GM19025 (cell line): ENCODE measurements around the gene GPD1L.
"Not testable (repeated sequence)": the region's sequence is repeated elsewhere in the genome, so short reads cannot be mapped to it uniquely, and the experiment has no call there.

ENCODE experiments used
- ATAC-seq: cut with Tn5 transposase; IDR thresholded peaks from one replicate; pipeline ENCODE4 v1.9.1; 2021; ENCODE audit warnings: mild to moderate bottlenecking, low read depth, moderate library complexity; ENCODE audit not compliant: unreplicated experiment

GPD1L gene

DNA sequence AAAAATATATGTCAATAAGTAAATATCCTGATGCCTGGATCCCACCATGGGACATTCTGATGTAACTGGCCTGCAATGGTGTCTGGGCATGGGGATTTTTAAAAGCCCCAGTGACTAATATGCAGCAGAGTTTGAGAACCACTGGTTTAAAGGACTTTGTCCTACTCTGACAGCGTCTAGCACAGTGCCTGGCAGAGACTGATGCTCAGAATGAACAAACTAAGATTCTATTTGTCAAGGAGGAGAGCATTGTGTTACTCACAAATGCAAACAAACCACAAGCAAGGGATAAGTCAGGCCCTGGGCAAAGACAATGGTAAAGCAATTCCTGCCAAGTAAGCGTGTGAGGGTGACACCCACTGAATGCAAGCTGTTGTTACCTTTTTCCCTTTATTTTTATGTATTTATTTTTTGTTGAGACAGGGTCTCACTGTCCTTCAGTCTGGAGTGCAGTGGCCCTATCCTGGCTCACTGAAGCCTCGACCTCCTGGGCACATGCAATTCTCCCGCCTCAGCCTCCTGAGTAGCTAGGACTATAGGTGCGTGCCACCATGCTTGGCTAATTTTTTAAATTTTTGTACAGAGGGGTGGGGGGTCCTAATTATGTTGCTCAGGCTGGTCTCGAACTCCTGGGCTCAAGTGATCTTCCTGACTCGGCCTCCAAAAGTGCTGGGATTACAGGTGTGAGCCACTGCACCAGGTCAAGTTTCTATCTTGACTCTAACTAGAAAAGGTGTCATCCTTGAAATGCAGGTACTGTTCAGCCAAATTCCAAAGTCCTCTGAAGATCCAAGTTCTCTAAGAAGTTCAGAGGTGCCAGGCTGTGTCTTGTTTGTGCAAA lies 909 bp upstream of the GPD1L start:
- no peak for ATAC-seq

DNA sequence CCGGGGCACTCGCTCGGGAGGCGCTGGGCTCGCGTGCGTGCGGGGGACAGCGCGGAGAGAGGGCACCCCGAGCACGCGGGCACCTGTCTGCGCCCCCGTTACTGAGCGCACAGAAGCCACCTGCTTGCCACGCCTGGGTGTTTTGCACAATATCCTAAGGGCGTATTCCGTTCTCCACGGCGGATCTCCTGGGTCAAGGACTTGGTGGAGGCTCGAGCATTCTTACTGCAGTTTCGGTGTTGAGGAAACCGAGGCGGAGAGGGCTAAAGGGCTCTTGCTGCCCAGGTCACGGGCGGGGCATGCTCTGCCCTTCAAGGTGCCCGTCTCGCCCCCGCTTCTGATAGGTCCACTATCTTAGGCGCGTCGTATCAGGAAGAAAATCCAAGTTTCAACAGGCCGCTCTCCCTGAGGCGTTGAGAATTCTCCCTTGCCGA lies 526 bp downstream of the GPD1L start:
- ATAC-seq = no peak

DNA sequence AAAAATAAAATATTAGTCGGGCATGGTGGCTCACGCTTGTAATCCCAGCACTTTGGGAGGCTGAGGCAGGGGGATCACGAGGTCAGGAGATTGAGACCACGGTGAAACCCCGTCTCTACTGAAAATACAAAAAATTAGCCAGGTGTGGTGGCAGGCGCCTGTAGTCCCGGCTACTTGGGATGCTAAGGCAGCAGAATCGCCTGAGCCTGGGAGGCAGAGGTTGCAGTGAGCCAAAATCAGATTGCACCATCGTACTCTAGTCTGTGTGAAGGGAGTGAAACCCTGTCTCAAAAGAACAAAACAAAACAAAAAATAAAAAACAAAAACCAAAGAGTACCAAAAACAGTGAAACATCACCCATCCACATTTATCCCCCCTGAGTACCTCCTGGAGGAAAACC lies 1.8 kb downstream of the GPD1L start:
- not testable (repeated sequence) for ATAC-seq

DNA sequence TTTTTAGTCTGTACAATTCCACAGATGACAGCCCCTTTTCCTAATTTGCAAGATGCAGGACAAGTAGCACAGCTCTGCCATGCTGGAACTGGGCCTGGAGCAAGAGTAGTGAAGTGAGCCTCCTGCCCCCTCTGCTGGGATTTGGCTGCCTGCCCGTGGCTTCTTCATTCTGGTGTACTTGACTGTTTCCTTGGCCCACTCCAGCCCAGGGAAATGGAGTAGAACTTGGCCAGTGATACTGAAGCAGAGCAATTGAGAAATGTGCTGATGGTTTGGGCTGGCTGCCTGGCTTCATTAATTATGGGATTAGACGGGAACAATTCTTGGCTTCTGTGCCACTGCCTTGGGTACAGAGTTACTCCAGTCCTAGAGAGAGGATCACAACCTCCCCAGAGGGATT lies 2.8 kb downstream of the GPD1L start:
- no peak for ATAC-seq

DNA sequence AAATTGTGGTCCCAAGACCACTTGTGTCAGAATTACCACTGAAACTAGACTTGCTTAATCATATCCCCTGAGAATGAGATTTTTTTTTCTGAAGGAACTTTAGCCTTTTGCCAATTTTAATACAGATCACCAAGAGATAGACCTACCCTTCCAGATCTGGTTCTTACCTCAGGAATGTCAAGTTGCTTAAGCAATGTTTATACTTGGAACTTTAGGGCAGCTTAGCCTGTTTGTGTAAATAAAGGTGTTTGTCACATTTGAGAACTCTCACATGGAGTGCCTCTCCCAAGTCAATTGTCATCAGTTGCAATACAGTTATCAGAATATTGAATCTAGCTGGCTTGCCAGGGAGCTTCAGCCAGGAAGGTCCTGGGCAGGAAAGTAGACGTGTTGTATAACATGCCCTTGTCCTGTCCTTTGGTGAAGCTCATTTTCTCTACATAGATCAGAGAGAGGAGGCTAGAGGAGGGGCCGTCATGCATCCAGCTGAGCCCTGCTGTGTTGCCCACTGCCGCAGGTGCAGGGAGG lies 3.9 kb downstream of the GPD1L start:
- no peak for ATAC-seq

DNA sequence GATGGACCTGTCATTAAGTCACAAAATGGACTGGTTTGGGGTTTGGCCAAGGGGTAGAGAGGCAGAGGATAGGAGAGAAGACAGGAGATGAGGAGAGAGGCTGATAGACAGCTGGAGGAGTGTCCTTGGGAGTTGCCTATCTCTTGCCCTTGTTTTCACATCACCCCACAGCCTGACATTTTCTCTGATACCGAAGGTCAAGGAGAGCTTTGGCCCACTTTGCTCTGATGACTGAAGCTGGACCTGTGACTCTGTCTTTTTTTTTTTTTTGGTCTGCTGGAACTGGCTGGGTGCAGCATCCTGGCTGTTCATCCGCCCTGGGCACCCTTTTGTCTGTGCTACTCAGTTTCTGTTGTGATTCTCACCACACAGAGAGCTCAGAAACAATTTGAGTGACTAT lies 5.1 kb downstream of the GPD1L start:
- ATAC-seq = no peak

DNA sequence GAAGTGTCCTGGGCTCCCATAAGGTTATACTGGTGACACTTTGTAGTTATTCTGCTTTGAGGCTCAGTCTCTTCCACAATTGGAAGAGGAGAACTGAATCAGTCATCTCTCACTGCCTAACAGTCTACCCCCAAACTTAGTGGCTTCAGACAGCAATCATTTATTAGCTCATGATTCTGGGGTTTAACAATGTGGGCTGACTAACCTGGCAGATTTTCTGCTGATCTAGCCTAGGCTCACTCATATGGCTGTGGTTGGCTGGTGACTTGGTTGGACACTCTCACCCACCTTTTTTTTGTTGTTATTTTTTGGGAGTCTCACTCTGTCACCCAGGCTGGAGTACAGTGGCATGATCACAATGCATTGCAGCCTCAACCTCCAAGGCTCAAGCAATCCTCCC lies 7.1 kb downstream of the GPD1L start:
- ATAC-seq = no peak

DNA sequence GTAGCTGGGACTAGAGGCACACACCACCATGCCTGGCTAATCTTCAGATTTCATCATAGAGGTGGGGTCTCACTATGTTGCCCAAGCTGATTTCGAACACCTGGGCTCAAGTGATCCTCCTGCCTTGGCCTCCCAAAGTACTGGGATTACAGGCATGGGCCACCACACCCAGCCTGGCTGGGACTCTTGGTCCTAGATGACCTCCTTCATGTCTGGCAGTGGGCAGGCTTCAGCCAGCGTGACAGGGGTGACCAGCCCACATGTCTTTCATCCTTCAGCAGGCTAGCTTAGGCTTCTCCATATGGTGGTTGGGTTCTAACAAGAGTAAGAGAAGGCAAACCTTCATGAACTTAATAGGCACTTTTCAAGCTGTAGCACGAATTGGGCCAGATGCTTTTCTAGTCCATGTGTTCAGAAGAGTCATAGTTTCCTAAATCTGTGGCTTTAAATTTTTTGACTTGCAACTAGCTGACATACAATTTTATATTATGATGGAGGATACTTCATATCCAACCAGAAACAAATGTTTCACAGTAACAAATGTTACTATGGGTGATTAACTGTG lies 7.6 kb downstream of the GPD1L start:
- ATAC-seq = no peak

DNA sequence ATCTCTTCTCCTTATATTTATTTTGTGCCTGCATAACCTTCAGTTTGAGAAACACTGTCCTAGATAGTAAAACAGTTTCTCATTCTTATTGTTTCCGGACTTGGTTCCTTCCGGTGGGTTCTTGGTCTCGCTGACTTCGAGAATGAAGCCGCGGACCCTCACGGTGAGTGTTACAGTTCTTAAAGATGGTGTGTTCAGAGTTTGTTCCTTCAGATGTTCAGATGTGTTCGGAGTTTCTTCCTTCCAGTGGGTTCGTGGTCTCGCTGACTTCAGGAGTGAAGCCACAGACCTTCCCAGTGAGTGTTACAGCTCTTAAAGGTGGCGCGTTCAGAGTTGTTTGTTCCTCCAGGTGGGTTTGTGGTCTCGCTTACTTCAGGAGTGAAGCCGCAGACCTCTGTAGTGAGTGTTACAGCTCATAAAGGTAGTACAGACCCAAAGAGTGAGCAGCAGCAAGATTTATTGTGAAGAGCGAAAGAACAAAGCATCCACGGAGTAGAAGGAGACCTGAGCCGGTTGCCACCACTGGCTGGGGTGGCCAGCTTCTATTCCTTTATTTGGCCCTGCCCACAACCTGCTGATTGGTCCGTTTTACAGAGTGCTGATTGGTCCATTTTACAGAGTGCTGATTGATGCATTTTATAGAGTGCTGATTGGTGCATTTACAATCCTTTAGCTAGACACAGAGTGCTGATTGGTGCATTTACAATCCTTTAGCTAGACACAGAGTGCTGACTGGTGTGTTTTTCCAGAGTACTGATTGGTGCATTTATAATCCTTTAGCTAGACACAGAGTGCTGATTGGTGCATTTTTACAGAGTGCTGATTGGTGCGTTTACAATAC lies 8.3 kb downstream of the GPD1L start:
- ATAC-seq = not testable (repeated sequence)

DNA sequence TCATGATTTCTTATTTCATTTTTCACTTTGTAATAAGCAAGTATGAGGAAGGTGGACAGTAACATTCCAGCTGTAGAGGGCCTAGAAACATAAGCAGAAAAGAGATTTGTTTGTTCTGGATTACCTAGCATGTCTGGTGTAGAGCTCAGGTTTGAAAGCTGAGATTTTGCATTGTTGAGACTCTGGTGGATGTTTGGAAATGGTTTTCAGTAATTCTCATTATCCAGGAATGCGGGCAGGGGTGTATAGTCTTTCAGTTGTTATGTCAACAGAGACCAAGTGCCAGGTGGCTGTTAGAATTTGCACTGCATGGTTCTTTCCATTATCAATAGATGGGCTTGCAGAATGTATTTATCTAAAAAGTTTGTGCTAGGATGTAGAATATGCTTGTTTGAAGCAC lies 10.9 kb downstream of the GPD1L start:
- no peak for ATAC-seq

DNA sequence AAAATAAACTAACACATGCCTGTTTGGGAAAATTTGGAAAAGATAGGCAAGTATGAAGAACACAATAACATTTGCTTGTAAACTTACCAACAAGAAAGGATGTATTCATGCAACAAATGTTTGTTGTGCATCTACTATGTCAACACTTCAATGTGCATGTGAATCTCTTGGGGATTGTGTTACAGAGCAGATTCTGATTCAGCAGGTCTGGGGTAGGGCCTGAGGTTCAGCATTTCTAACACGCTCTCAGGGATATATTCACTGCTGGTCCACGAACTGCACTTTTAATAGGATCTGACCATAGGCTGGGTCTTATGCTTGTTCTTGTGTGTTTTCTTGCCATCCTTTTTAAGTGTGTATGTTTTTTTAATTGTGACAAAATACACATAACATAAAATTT lies 11.8 kb downstream of the GPD1L start:
- ATAC-seq = no peak

DNA sequence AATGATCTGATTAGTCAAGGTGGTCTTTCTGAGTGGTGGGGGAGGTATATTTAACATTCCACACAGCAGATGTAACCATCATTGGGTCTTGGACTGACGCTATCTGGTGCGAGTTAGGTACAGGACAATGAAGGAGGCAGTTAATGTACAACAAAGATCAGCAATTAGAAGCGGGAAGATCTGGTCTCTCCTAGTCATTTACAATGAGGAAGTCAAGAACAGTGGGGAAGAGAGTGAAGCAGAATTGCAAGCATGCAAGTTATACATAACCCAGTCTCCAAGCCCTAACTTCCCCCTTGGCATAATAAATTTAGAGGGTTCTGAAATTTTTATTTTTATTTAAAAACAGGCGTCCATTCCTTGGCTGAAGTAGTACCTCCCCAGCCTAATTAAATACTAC lies 14.1 kb downstream of the GPD1L start:
- ATAC-seq = no peak

DNA sequence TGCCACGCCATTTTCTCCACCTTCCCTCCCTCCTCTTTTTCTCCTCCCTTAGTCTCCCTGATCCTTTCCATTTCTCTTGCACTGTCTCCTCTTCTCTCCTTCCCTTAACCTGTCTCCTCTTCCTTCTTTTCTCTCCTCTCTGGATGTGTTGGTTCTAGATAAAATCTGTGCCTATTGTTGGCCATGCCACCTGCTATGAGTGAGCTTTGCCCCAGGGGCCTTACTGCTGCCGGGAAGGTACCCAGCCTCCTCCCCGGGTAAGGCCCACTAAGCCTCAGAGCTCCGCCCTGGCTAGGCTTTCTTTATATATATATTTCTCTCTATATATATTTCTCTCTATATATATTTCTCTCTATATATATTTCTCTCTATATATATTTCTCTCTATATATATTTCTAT lies 14.7 kb downstream of the GPD1L start:
- no peak for ATAC-seq

DNA sequence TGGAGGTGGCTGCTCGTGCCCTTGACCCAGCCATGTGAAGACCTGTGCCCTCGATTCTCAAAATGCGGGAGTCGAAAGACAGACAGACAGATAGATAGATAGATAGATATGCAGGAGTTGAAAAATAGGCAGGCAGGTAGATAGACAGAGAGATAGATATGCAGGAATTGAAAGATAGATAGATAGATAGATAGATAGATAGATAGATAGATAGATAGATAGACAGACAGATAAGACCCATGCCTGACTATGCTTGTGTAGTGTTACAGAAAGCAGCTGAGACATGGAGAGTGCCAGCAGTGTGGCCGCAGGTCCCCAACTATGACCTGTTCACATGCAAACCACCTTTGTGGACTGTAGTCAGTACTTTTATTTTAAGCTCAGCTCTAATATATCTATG lies 17.2 kb downstream of the GPD1L start:
- no peak for ATAC-seq

DNA sequence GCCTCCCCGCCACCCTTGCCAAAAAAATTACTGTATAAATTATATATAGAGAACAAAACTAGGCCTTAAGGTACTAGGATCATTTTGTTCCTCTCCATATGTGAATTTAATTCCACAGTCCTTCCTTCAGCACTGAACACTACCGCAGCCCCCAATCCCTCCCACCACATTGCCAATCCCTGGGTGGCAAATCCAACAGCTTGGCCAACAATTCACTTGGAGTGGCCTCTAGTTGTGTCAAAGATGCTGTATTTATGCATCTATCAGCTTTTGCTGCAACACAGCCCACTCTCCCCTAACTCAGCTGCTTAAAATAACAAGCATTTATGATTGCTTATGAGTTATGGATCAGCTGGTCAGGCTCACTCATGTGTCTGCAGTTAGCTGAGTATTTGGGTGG lies 18.6 kb downstream of the GPD1L start:
- no peak for ATAC-seq

DNA sequence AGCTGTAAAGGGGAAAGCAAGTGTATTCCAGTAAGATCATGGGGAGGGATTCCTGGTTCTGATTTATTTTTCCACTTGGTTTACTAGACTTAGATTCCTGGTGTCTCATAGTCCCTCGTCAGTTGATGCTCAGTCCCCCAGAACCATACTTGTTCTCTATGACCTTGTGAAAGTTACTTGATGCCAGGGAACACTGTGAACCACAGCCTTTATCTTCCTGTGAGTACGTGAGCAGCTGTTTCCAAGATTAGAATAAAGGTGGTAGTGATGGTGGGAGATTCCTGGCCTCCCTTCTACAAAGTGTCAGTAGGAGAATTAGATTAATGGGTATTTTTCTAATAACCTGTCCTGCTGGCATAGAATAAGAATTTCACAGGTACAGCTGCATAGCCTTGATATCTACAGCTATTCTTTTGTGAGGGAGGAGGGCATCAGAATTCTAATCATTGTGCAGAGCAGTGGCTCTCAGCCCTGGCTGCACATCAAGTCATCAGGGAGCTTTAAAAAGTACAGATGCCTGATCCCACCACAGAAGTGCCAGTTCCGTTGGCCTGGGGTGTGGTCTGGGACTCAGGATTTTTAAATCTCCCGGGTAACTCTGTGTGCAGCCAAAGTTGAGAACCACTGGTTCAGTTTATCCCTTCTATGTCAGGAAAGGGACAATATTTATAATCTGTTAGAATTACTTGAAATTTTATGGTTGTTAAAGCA lies 20.0 kb downstream of the GPD1L start:
- ATAC-seq = no peak

DNA sequence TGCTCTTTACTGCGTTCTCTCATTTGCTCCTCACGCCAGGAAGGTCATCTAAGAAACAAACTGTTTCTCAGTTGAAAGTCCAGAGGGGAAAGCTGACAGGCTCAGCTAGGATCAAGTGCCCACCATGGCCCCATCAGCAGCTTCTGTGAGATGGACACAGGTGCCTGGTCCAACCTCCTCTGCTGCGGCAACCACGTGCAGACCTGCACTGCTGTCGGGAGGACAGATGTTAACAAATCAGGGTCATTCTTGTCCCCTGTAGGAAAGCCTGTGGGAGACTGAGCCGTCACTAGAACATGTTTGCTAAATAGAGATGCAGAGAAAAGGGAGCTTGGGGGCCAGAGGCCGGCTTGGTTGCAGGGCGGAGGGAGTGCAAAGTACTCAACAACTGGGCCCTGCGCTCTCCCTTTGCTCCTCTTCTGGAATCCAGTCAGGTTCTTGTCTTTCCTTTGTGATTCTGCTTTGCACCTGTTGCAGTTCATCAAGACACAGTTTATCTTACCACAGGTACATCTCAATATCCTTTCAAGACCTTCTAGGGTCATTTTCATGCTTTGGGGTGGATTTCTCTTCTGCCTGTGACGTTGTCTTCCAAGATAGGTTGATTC lies 20.9 kb downstream of the GPD1L start:
- no peak for ATAC-seq

DNA sequence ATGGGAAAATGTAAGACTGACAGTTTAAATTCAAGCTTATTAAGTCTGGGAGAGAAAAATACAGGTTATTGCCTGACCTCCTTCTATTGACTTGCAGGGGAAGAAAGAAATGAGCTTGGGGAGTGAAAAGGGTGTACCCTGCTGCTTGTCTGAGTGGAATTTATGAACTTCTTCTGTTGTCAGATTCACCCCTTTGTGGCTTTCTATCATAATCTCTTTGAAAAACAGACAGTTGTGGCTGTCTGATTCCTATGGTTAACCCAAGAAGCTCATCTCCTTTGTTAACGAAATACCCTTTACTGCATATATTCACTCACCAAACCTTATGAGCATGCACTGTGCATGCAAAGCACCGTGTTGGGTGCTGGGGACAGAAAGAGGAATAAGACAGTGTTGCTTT lies 22.5 kb downstream of the GPD1L start:
- no peak for ATAC-seq

DNA sequence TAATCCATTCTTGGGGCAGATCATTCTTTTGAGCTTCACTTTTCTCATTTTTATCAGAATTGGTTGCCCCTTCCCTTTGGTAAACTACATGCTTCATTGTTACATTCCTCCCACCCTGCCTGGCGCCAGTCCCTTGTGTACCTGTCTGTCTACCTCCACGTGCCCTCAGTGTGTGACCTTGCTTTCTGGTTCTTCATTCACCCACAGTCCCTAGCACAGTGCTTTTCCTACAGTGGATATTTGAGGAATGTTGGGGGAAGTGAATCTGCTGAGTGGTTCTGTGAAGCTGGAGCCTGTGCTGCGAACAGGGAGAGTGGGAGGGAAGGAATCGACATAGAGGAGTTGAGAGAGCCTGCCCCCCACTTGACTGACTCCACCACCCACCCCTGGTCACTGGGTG lies 23.4 kb downstream of the GPD1L start:
- no peak for ATAC-seq

DNA sequence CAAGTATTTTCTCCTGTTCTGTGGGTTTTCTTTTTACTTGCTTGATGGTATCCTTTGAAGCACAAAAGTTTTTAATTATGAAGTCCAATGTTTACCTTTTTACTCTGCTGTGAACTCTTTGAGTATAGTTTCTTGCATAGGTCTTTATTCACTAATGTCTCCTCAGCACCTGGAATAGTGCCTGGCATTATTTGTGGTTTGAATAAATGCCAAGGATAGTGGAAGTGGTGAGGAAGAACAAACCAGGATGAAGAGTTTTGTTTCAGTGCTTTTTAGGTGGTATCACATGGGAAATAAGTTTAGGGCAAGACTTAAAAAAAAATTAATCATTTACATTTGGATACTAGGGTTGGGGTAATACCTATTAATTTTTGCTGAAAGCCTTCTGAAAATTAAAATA lies 25.7 kb downstream of the GPD1L start:
- no peak for ATAC-seq
